MM.1S (cell line): ENCODE results near the gene GP2.

Experiments used
- DNase-seq: peaks from one replicate; pipeline ENCODE4 v3.0.0-alpha.2; 2015
- H2AFZ ChIP-seq: fragments of 300-600 bp; sonication (generic); 2 replicates; pipeline ENCODE4 v1.6.0; 2016; ENCODE audit warnings: antibody characterized with exemption, low read length
- H3F3A ChIP-seq: fragments of 300-600 bp; sonication (generic); 2 replicates; pipeline ENCODE4 v1.6.1; 2016; ENCODE audit warnings: mild to moderate bottlenecking, antibody characterized with exemption, low read length, moderate library complexity, mixed read lengths; ENCODE audit not compliant: insufficient read depth
- H3K27ac ChIP-seq: fragments of 300-600 bp; sonication (generic); 2 replicates; pipeline ENCODE4 v1.5.1; 2016; ENCODE audit warnings: mild to moderate bottlenecking, low read length
- H3K27me3 ChIP-seq: fragments of 300-600 bp; sonication (generic); replicated peaks from 2 replicates; pipeline ENCODE4 v1.6.0; 2016; ENCODE audit warnings: low read length; ENCODE audit not compliant: insufficient read depth
- H3K36me3 ChIP-seq: fragments of 300-600 bp; sonication (generic); replicated peaks from 2 replicates; pipeline ENCODE4 v1.6.1; 2016; ENCODE audit warnings: mild to moderate bottlenecking, low read length, mixed read lengths; ENCODE audit not compliant: insufficient read depth
- H3K4me1 ChIP-seq: fragments of 300-600 bp; sonication (generic); 2 replicates; pipeline ENCODE4 v1.6.1; 2016; ENCODE audit warnings: low read length, mixed read lengths
- H3K4me2 ChIP-seq: fragments of 300-600 bp; sonication (generic); 2 replicates; pipeline ENCODE4 v1.6.0; 2016; ENCODE audit warnings: low read depth, low read length
- H3K4me3 ChIP-seq: fragments of 300-600 bp; sonication (generic); 2 replicates; pipeline ENCODE4 v1.5.1; 2016; ENCODE audit warnings: low read length, mixed read lengths
- H3K79me2 ChIP-seq: fragments of 300-600 bp; sonication (generic); 2 replicates; pipeline ENCODE4 v1.6.1; 2016; ENCODE audit warnings: mixed run types, low read length, mixed read lengths
- H3K9ac ChIP-seq: fragments of 300-600 bp; sonication (generic); 2 replicates; pipeline ENCODE4 v1.6.1; 2016; ENCODE audit warnings: low read length, mixed read lengths
- H3K9me2 ChIP-seq: fragments of 300-600 bp; sonication (generic); replicated peaks from 2 replicates; pipeline ENCODE4 v1.6.1; 2016; ENCODE audit warnings: mild to moderate bottlenecking, low read length, mixed read lengths; ENCODE audit not compliant: insufficient read depth
- H3K9me3 ChIP-seq: fragments of 300-600 bp; sonication (generic); replicated peaks from 2 replicates; pipeline ENCODE4 v1.6.1; 2016; ENCODE audit warnings: mild to moderate bottlenecking, low read length, mixed read lengths; ENCODE audit not compliant: insufficient read depth
- H4K20me1 ChIP-seq: fragments of 300-600 bp; sonication (generic); 2 replicates; pipeline ENCODE4 v1.6.1; 2016; ENCODE audit warnings: mild to moderate bottlenecking, low read length, moderate library complexity, mixed read lengths; ENCODE audit not compliant: insufficient read depth
- CTCF ChIP-seq: fragments of 300-600 bp; sonication (generic); IDR thresholded peaks from 2 replicates; pipeline ENCODE4 v1.5.1; 2016; ENCODE audit warnings: antibody characterized with exemption, low read length, mixed read lengths
- EZH2 ChIP-seq: fragments of 300-600 bp; sonication (generic); optimal IDR thresholded peaks from 2 replicates; pipeline ENCODE3; 2017; ENCODE audit warnings: low read depth, mild to moderate bottlenecking, antibody characterized with exemption, low read length, mixed read lengths
- EZH2phosphoT487 ChIP-seq: fragments of 300-600 bp; sonication (generic); IDR thresholded peaks from 2 replicates; pipeline ENCODE4 v1.6.1; 2018; ENCODE audit warnings: antibody characterized with exemption, low read length

Gene GP2

GRCh38 chr16:20355114-20355782 lies 27.9 kb upstream of the GP2 start:
- Histone ChIP-seq H3K4me1 (no peaks in the 10 kb centered on the region), H4K20me1 (no peaks in the 10 kb centered on the region), H3F3A (no peaks in the 10 kb centered on the region), H3K9me3 (no peaks in the 10 kb centered on the region), H3K27me3 (no peaks in the 10 kb centered on the region), H3K4me3 (no peak overlapping the region), H2AFZ (no peak overlapping the region), H3K36me3 (no peaks in the 10 kb centered on the region), H3K79me2 (no peaks in the 10 kb centered on the region), H3K4me2 (no peak overlapping the region), H3K27ac (no peak overlapping the region), H3K9ac (no peak overlapping the region), H3K9me2 (no peaks in the 10 kb centered on the region)
- no peak for DNase-seq
- no peak for TF ChIP-seq CTCF
- no peak for TF ChIP-seq EZH2
- no peak for TF ChIP-seq EZH2phosphoT487

- Histone ChIP-seq H3K9ac (no peak overlapping the region), H3K79me2 (no peaks in the 10 kb centered on the region), H3K36me3 (no peaks in the 10 kb centered on the region), H3K4me1 (no peaks in the 10 kb centered on the region), H4K20me1 (no peaks in the 10 kb centered on the region), H3K27ac (no peak overlapping the region), H3K4me2 (no peak overlapping the region), H3K27me3 (no peaks in the 10 kb centered on the region), H2AFZ (no peak overlapping the region), H3K9me2 (no peaks in the 10 kb centered on the region), H3F3A (no peaks in the 10 kb centered on the region), H3K4me3 (no peak overlapping the region), H3K9me3 (no peaks in the 10 kb centered on the region)
- no peak for DNase-seq
- TF ChIP-seq CTCF = no peak
- no peak for TF ChIP-seq EZH2
These were observed 26.1 kb upstream of the GP2 start for GRCh38 chr16:20353379-20353778.

- Histone ChIP-seq H3K27ac (no peak within 1 kb of the TSS), H4K20me1 (no peaks in the 10 kb centered on the region), H2AFZ (no peak within 1 kb of the TSS), H3K4me3 (no peak within 1 kb of the TSS), H3K79me2 (no peaks in the 10 kb centered on the region), H3K9me3 (no peaks in the 10 kb centered on the region), H3K4me2 (no peak within 1 kb of the TSS), H3K36me3 (no peaks in the 10 kb centered on the region), H3K9ac (no peak within 1 kb of the TSS), H3K27me3 (no peaks in the 10 kb centered on the region), H3F3A (no peaks in the 10 kb centered on the region), H3K9me2 (no peaks in the 10 kb centered on the region), H3K4me1 (no peaks in the 10 kb centered on the region)
- no peak for TF ChIP-seq EZH2
- no peak for TF ChIP-seq CTCF
- TF ChIP-seq EZH2phosphoT487 = no peak
- no peak for DNase-seq
These were observed 25.3 kb upstream of the GP2 start, which contains the start of gene UMOD for GRCh38 chr16:20352615-20353014. Gene UMOD, minus strand, starts transcription at chr16:20352715. Its CDS starts 1,978 bp downstream, at chr16:20350737.
